HCT116 (cell line): Measurements from ENCODE around the gene LASP1. TPM values are rescaled to one million over a fixed set of nuclear protein-coding genes. Genes with fewer than 3 reads are reported as not detected.

Experiments
- ATAC-seq: fragments of 200-7000 bp; cut with Tn5 transposase; 2 replicates; pipeline ENCODE4 v1.9.1; 2020; ENCODE audit warnings: mild to moderate bottlenecking, moderate library complexity
- BruUV-seq: library from RNA; stranded (reverse); fragments of 400-500 nt; replicated peaks from 2 replicates; lab custom pipeline; 2021; lab: Mats Ljungman, UMichigan
- CTCF ChIA-PET: fragments of 300-600 bp; sonication (Branson Sonifier 250); formaldehyde crosslinking; loops from one replicate; lab custom pipeline; 2021; ENCODE audit warnings: antibody characterized with exemption; lab: Charles Lee
- POLR2A ChIA-PET: fragments of 300-600, 350-600 bp; sonication (Branson Sonifier 250); formaldehyde crosslinking; loops from one replicate; lab custom pipeline; 2021; ENCODE audit warnings: antibody characterized with exemption; lab: Charles Lee
- RAD21 ChIA-PET, 2 experiments: fragments of 300-600 bp; sonication (Branson Sonifier 250); formaldehyde crosslinking; loops; one replicate each; lab custom pipeline; 2023; ENCODE audit warnings: low total read pairs in 2 of 2; ENCODE audit not compliant: uncharacterized antibody in 2 of 2, unreplicated experiment in 2 of 2, low non-redundant PET in 1 of 2; lab: Charles Lee
- DNase-seq: peaks from one replicate; pipeline ENCODE4 v3.0.0-alpha.2; 2010; ENCODE audit warnings: low read depth, low spot score
- H2AFZ ChIP-seq: fragments of 200-600 bp; shearing (Covaris generic), sonication (generic); 2 replicates; pipeline ENCODE4 v1.6.1; 2017; ENCODE audit warnings: low read depth, mixed run types, mixed read lengths, antibody characterized with exemption, low read length; ENCODE audit not compliant: poor library complexity, severe bottlenecking
- H3K27ac ChIP-seq: 2 replicates; pipeline ENCODE4 v1.5.1; 2012; ENCODE audit warnings: low read depth, low read length
- H3K27me3 ChIP-seq: fragments of 200-600 bp; sonication (generic); 2 replicates; pipeline ENCODE4 v1.6.1; 2016; ENCODE audit warnings: mixed run types, low read length, mixed read lengths; ENCODE audit not compliant: insufficient read depth
- H3K36me3 ChIP-seq, 2 experiments: fragments of 200-500 bp in 1 of 2; fragments of 200-600 bp in 1 of 2; sonication (Bioruptor generic) in 1 of 2; sonication (generic) in 1 of 2; 2 replicates each; pipeline versions ENCODE4 v1.5.1 to v1.6.1; 2014 to 2016; ENCODE audit warnings: low read length in 2 of 2, inconsistent platforms in 1 of 2, mixed read lengths in 1 of 2, mixed run types in 1 of 2; ENCODE audit not compliant: insufficient read depth in 2 of 2, control insufficient read depth in 1 of 2
- H3K4me1 ChIP-seq, 2 experiments: fragments of 200-600 bp in 1 of 2; sonication (generic) in 1 of 2; 2 replicates each; pipeline versions ENCODE4 v1.5.1 to v1.6.1; 2012 to 2017; ENCODE audit warnings: low read length in 2 of 2, inconsistent platforms in 1 of 2, mild to moderate bottlenecking in 1 of 2, mixed read lengths in 1 of 2, mixed run types in 1 of 2, moderate library complexity in 1 of 2; ENCODE audit not compliant: insufficient read depth in 2 of 2, control insufficient read depth in 1 of 2
- H3K4me2 ChIP-seq: fragments of 200-600 bp; sonication (generic); 2 replicates; pipeline ENCODE4 v1.6.1; 2017; ENCODE audit warnings: mixed run types, low read length, mixed read lengths
- H3K4me3 ChIP-seq, 2 experiments: fragments of 200-600 bp in 1 of 2; sonication (generic) in 1 of 2; replicated peaks in 1 of 2; 2 replicates each; pipeline ENCODE4 v1.5.1; 2011 to 2016; ENCODE audit warnings: low read length in 2 of 2, control low read depth in 1 of 2, low read depth in 1 of 2, mild to moderate bottlenecking in 1 of 2, mixed read lengths in 1 of 2, mixed run types in 1 of 2
- H3K79me2 ChIP-seq: fragments of 200-600 bp; sonication (generic); 2 replicates; pipeline ENCODE4 v1.6.1; 2017; ENCODE audit warnings: mild to moderate bottlenecking, mixed run types, low read length, moderate library complexity, mixed read lengths; ENCODE audit not compliant: insufficient read depth
- H3K9ac ChIP-seq: fragments of 200-600 bp; sonication (generic); 2 replicates; pipeline ENCODE4 v1.6.1; 2016; ENCODE audit warnings: low read length, mixed read lengths
- H3K9me2 ChIP-seq: fragments of 200-600 bp; sonication (generic), shearing (Covaris generic); 2 replicates; pipeline ENCODE4 v1.6.1; 2017; ENCODE audit warnings: mixed run types, mild to moderate bottlenecking, moderate library complexity; ENCODE audit not compliant: insufficient read depth
- H3K9me3 ChIP-seq, 2 experiments: fragments of 200-500 bp in 1 of 2; fragments of 200-600 bp in 1 of 2; sonication (Bioruptor generic) in 1 of 2; sonication (generic) in 1 of 2; 2 replicates each; pipeline ENCODE4 v1.6.1; 2014 to 2017; ENCODE audit warnings: low read length in 2 of 2, mixed read lengths in 2 of 2, inconsistent platforms in 1 of 2, low read depth in 1 of 2, mild to moderate bottlenecking in 1 of 2, mixed run types in 1 of 2, moderate library complexity in 1 of 2; ENCODE audit not compliant: control insufficient read depth in 1 of 2, insufficient read depth in 1 of 2
- H4K20me1 ChIP-seq: fragments of 200-600 bp; sonication (generic), shearing (Covaris generic); 2 replicates; pipeline ENCODE4 v1.6.1; 2017; ENCODE audit warnings: mixed run types, mild to moderate bottlenecking, moderate library complexity; ENCODE audit not compliant: insufficient read depth
- ATF3 ChIP-seq: IDR thresholded peaks from 2 replicates; pipeline ENCODE4 v1.6.1; 2012
- CBX3 ChIP-seq: IDR thresholded peaks from 2 replicates; pipeline ENCODE4 v1.6.1; 2012; ENCODE audit warnings: low read depth
- CEBPB ChIP-seq: IDR thresholded peaks from 2 replicates; pipeline ENCODE4 v1.6.1; 2012; ENCODE audit warnings: low read depth
- ELF1 ChIP-seq: IDR thresholded peaks from 2 replicates; pipeline ENCODE4 v1.6.1; 2012; ENCODE audit warnings: low read depth, borderline replicate concordance
- EZH2 ChIP-seq: fragments of 200-600 bp; sonication (generic); IDR thresholded peaks from 2 replicates; pipeline ENCODE4 v1.6.1; 2017; ENCODE audit warnings: antibody characterized with exemption, mixed run types
- EZH2phosphoT487 ChIP-seq: fragments of 200-600 bp; IDR thresholded peaks from 2 replicates; pipeline ENCODE4 v1.6.1; 2018; ENCODE audit warnings: antibody characterized with exemption, borderline replicate concordance
- FOSL1 ChIP-seq: IDR thresholded peaks from 2 replicates; pipeline ENCODE4 v1.6.1; 2012; ENCODE audit warnings: low read depth
- JUND ChIP-seq: IDR thresholded peaks from 2 replicates; pipeline ENCODE4 v1.6.1; 2012
- MAX ChIP-seq: IDR thresholded peaks from 2 replicates; pipeline ENCODE4 v1.6.1; 2012
- POLR2A ChIP-seq: IDR thresholded peaks from 2 replicates; pipeline ENCODE4 v1.7.0; 2011; ENCODE audit warnings: borderline replicate concordance; ENCODE audit not compliant: insufficient read depth, insufficient read length; ENCODE audit errors: extremely low read depth
- RAD21 ChIP-seq: IDR thresholded peaks from 2 replicates; pipeline ENCODE4 v1.6.1; 2012; ENCODE audit warnings: low read depth, mild to moderate bottlenecking
- SIN3A ChIP-seq: IDR thresholded peaks from 2 replicates; pipeline ENCODE4 v1.6.1; 2012; ENCODE audit warnings: low read depth
- SP1 ChIP-seq: IDR thresholded peaks from 2 replicates; pipeline ENCODE4 v1.6.1; 2012; ENCODE audit warnings: low read depth
- YY1 ChIP-seq: IDR thresholded peaks from 2 replicates; pipeline ENCODE4 v1.6.1; 2011; ENCODE audit warnings: low read length, low read depth, moderate library complexity, mild to moderate bottlenecking; ENCODE audit not compliant: insufficient replicate concordance; ENCODE audit errors: extremely low read depth
- ZBTB33 ChIP-seq: IDR thresholded peaks from 2 replicates; pipeline ENCODE4 v1.6.1; 2011; ENCODE audit warnings: mild to moderate bottlenecking, low read length, moderate library complexity; ENCODE audit not compliant: insufficient replicate concordance; ENCODE audit errors: extremely low read depth
- ZFX ChIP-seq: fragments of 450-650 bp; IDR thresholded peaks from 2 replicates; pipeline ENCODE4 v1.6.1; 2017
- ZNF274 ChIP-seq: fragments of 200-500 bp; sonication (Bioruptor generic); IDR thresholded peaks from 2 replicates; pipeline ENCODE4 v1.6.1; 2014; ENCODE audit warnings: mild to moderate bottlenecking, low read depth, low read length, inconsistent platforms
- intact Hi-C: fragments of 100-400 bp; cut with micrococcal nuclease; formaldehyde crosslinking; loops from 2 replicates; pipeline ENCODE4 v1.10.0; 2022
- total RNA-seq: library from RNA; stranded (reverse); gene quantifications from one replicate; pipeline ENCODE4 v1.2.1, GENCODE V29; 2021; ENCODE audit not compliant: unreplicated experiment

LASP1 gene
- total RNA-seq, 1 experiment from 2014 or later = 149 TPM

- POLR2A ChIA-PET = no interaction called here
- no TSS peak for BruUV-seq
- Histone ChIP-seq H4K20me1 (no peaks in the 10 kb centered on the region), H3K4me3 (no peak overlapping the region), H3K9me2 (no peaks in the 10 kb centered on the region), H3K4me2 (no peak overlapping the region), H3K79me2 (no peaks in the 10 kb centered on the region), H3K4me1 (peaks cover 0 to 17% of the 10 kb centered on the region in 2 experiments; a peak in 2 of 4 replicates), H3K9ac (no peak overlapping the region), H3K9me3 (no peaks in the 10 kb centered on the region), H3K36me3 (no peaks in the 10 kb centered on the region), H3K27me3 (no peaks in the 10 kb centered on the region), H2AFZ (no peak overlapping the region), H3K27ac (no peak overlapping the region)
- CTCF ChIA-PET = no interaction called here
- RAD21 ChIA-PET = no interaction called here
- DNase-seq (no peak), ATAC-seq (no peak)
- no peak for TF ChIP-seq ZFX
- no peak for TF ChIP-seq POLR2A
- TF ChIP-seq YY1 = no peak
- TF ChIP-seq ZNF274 = no peak
- TF ChIP-seq CEBPB = no peak
- no peak for TF ChIP-seq JUND
- no peak for TF ChIP-seq SP1
- intact Hi-C loops = no loop called here
Measured at GRCh38 chr17:38961413-38961812, 91.6 kb downstream of the LASP1 start.

GRCh38 chr17:38967290-38967738 is 97.5 kb downstream of the LASP1 start, which contains the start of gene FBXO47:
Gene FBXO47, minus strand, starts transcription at chr17:38967403. Its CDS starts 4,378 bp downstream, at chr17:38963025.
- RAD21 ChIA-PET = no interaction called here
- H3K9ac ChIP-seq = no peak within 1 kb of the TSS
- DNase-seq = no peak
- TF ChIP-seq CEBPB (no peak), MAX (no peak), ATF3 (no peak), ZBTB33 (no peak), ELF1 (no peak), ZFX (no peak), SIN3A (no peak), CBX3 (no peak), EZH2phosphoT487 (no peak), FOSL1 (no peak), RAD21 (no peak), EZH2 (no peak)

More at GRCh38 chr17:38967290-38967738, 97.5 kb downstream of the LASP1 start, which contains the start of gene FBXO47:
- Histone ChIP-seq H4K20me1 (no peaks in the 10 kb centered on the region), H3K4me3 (no peak within 1 kb of the TSS), H3K4me1 (peaks cover 6 to 14% of the 10 kb centered on the region in 2 experiments; a peak in 3 of 4 replicates), H2AFZ (no peak within 1 kb of the TSS), H3K27me3 (no peaks in the 10 kb centered on the region), H3K36me3 (no peaks in the 10 kb centered on the region), H3K27ac (no peak within 1 kb of the TSS), H3K4me2 (no peak within 1 kb of the TSS), H3K9me3 (no peaks in the 10 kb centered on the region), H3K79me2 (no peaks in the 10 kb centered on the region), H3K9me2 (no peaks in the 10 kb centered on the region)
- BruUV-seq = no TSS peak
- ATAC-seq = peak; percentile 55
- CTCF ChIA-PET = interaction anchor here (1.5 kb wide), 1 partner anchor 16 kb away, joined by 7 read pairs; no protein-coding TSS in a partner anchor
- intact Hi-C loops = no loop called here
- POLR2A ChIA-PET = no interaction called here
